IPS DF 4.7 (cell line): ENCODE data around the gene AUNIP.

Source experiments
- DNase-seq: peaks from one replicate; pipeline ENCODE4 v3.0.0-alpha.2; 2013; ENCODE audit warnings: low spot score; ENCODE audit errors: extremely low read depth

Gene AUNIP, protein sequence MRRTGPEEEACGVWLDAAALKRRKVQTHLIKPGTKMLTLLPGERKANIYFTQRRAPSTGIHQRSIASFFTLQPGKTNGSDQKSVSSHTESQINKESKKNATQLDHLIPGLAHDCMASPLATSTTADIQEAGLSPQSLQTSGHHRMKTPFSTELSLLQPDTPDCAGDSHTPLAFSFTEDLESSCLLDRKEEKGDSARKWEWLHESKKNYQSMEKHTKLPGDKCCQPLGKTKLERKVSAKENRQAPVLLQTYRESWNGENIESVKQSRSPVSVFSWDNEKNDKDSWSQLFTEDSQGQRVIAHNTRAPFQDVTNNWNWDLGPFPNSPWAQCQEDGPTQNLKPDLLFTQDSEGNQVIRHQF

DNA sequence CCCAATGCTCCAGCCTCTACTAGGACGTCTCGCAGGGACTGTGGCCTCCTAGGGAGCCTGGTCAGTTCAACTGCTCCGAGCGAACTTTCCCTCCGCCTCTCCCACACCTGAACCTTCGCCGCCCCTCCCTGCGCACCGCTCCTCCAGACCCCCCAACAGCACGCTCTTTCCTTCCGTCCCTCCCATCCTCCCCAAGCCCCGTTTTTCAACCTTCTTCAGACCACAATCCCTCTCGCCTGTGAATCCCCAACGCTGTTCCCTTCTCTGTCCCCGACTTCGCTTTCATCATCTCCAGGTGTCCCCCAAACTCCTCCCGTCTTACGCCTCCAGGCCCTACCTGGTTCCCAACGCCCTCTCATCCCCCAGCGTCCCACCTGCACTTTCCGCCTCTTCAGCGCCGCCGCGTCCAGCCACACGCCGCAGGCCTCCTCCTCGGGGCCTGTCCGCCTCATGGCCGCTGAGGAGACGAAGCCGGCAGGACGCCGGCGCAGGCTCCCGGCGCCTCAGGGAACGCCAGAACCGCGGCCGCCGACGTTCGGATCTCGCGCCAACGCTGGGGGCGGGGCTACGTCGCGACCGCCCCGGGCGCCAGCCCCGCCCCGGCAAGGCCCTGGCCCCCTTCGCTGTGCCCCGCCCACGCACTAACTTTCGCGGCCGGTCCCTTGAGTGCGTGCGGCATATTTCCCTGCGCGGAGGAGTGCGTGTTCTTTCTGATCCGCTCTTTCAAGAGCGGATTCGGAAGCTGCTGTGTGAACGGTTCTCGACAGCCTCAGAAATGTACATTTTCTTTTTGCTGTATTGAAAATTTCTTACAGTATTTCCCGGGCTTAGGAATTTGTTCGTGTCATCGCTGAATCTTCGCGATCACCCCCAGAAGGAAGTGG, at the start of gene AUNIP:
Gene AUNIP, minus strand, starts transcription at position 552 of the 884 bp plus-strand sequence. Its CDS starts 100 bp downstream, at position 452.
- no peak for DNase-seq

DNA sequence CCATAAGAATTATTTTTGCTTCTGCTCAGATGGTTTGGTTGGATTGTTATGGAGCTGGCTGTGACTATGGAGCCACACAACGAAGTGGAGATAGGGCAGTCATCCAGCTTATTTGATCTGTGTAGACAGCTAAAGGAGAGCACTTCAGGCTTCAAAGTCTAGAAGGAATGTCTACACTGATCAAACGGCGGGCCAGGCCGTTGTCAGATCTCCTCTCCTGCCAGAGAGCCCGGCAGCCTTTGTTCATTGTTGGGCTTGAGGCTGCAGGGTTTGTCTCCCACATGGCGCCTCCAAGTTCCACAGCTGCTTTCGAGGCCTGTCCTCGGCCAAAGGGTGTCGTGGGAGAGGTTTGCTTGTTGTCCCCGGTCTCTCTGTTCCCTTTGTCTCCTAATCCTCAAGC, 49.8 kb upstream of the AUNIP start:
- no peak for DNase-seq

GRCh38 chr1:25908161-25908560, 48.9 kb upstream of the AUNIP start:
- DNase-seq = no peak

DNA sequence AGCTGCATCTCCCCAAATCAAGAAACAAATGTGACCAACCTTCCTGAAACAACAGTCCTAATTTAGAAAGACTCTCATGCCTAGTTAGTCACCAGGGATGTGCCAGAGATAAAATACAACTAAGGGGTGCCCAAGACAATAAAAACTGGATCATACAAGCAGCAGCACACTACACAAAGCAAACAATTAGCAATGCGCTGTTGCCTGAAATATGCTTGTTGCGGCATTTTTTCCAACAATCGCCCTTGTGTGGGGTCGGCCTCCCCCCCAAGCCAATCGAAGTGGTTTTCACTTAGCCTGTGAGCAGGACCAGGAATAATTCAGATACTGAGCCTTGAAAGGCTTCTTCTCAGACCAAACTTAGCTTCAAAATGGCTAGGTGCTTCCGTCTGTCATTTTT, 48.3 kb upstream of the AUNIP start:
- DNase-seq = no peak

DNA sequence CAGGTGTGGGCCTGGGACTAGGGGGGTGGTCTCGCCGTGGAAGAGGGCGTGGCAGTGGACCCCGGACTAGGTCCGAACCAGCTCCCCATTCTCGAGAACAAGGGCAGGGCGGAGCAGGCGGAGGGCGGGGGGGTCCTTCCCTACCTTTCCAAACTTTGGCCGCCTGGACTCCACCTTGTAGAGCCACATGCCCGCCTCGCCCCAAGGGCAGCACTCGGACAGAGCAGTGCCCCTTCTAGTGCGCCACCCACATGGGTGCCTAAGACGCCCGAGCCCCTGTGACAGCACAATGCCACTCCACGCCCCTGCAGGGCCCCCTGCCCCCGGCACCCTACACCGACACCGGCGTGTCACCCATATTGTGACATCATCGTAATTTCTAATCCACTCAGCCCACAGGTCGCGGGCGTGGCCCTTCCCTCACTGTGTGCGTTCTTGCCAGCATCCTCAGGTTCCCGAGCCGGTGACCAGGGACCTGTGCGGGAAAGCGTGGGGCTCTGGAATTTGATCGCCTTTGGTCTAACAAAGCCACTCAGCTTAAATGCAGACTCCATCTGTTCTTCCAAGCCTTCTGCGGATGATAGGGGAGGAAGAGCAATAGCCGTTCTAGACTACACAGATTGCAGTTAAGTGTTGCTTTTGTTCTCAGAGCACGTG, 47.5 kb upstream of the AUNIP start:
- no peak for DNase-seq

GRCh38 chr1:25905680-25906643, 46.7 kb upstream of the AUNIP start, which contains the start of gene STMN1:
TSS of gene STMN1 (minus strand) at chr1:25906419. CDS start at chr1:25904676, 1,743 bp downstream.
- DNase-seq = no peak

DNA sequence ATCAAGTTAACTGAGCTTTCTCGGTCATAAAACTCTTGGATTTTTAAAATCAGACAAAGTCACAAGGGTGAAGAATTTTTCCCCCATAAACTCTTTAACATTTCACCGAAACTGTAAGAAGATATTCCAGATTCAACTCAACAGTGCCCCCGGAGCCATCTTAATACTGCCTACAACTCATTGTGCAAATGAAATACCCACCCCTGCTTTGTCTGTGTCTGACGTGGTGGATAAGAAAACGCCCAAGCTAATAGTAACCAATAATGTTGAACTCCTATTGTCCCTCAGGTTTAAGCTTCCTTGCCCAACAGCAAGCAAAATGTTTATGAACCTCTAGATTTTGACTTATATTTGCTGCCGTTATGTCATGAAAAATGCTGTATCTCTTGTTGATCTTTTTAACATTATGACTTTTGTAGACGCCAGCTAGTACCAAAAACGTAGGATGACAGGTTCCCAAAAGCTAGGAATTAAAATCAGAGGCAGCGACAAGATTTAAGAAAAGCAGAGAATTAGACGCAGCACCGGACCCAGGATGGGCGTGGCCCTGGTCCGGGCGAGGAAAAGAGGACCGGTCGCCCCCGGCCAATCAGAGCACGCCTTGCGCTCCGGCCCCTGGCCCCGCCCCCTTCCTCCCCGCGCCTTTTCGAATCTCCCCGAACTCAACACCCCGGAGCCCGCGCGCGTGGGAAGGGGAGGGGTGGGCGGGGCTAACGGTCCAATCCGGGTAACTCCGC, 45.9 kb upstream of the AUNIP start:
- DNase-seq = no peak

DNA sequence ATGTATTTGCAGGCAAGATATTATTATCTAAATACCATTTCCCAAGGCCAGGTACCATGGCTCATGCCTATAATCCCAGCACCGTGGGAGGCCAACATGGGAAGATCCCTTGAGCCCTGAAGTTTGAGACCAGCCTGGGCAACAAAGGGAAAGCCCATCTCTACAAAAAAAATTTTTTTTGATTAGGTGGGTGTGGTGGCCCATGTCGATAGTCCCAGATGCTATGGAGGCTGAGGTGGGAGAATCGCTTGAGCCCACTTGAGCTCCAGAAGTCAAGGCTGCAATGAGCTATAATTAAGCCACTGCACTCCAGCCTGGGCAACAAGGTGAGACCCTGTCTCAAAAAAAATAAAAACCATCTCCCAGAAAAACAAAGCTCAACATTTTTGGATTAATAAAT, 44.7 kb upstream of the AUNIP start:
- no peak for DNase-seq

DNA sequence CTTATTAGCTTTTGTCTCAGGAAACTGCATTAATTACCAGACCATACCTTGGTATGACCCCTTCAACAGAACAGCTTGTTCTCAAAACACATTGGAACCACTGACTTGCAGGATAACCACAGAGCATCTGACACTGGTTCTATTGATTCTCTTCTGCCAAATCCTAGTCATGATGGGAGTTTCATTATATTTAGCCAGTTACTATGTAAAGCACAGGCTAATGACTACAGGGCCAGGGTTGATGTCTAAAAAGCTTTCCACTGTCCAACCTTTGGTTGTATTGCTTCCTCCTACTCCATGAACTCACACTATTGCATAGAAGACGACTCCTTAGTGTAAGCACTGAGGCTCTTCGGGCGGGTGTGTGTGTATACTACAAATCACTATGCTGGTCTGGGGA, 43.2 kb upstream of the AUNIP start:
- DNase-seq = no peak

GRCh38 chr1:25900219-25900618, 41.0 kb upstream of the AUNIP start:
- DNase-seq = no peak

DNA sequence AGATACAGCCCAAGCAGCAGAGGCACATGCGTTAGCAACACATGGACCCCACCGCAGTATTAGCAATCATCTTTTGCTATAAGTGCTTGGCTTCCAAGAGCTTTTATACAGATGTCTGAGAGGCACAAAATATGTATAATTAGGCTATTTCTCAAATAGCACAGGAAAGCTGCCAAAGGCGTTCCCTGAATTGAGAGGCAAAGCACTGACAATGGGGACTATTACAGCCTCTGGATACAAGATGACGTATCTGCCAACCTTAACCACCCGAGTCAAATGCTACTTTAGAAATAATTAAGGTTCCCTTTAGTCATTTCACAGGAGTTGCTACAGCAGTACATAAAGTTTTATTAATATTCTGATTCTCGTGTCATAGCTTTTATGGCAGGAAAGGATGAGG, 40.5 kb upstream of the AUNIP start:
- no peak for DNase-seq

DNA sequence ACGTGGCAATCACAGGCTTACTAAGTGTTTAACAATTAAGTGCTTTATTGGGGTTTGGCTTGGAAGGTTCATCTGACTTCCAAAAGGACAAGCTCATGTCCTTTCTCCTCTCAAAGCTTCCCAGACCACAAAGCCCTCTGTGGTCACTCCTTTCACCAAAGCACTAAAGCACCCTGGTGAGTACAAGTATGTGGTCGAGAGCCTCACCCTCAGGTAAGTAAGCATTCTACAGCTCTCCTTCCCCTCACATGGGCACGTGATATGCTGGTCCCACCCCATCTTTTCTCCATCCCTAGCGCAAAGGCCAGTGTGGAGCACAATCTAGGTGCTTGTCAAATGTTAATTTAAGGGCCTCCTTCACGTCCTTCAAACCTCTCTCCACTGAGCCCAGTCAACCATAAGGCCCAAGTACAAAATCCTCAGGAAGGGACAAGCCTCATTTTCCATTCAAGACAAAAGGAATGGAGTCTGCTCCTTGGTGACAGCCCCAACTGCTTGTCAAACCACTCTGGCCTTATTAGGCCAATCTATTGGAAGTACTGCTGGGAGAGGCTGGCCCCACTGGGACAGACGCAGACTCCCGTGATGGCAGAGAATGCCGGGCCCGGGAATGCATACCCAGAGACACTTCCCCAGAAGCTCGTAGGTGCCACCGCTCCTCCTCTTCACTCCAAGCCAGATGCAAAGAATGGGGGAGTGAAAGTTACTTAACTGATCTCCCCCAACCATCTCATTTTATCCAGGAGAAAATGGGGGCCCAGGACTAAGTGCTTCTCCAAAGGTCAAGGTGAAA, 39.2 kb upstream of the AUNIP start:
- DNase-seq = no peak

DNA sequence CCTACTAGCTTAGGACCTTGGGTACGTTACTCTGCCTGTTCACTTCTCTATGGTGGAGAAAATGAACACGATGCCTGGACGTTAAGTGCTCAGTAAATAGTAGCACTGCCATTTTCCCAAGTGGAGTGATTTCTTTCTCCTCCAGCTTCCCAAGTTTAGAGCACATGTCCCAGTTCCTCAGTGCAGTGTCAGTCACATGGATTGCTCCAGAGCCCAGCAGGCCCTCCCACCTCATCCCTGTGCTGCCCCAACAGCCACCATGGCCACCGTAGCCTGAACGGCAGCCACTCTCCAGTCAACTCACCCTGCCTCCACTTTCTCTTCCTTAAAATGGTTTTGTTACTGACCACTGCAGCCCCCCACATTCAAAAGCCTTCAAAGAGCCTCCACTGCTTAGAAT, 38.5 kb upstream of the AUNIP start:
- no peak for DNase-seq

GRCh38 chr1:25896266-25896665, 37.0 kb upstream of the AUNIP start:
- DNase-seq = no peak

- no peak for DNase-seq
Observed at GRCh38 chr1:25895365-25895990, 36.2 kb upstream of the AUNIP start.

GRCh38 chr1:25893116-25893515, 33.9 kb upstream of the AUNIP start:
- no peak for DNase-seq

DNA sequence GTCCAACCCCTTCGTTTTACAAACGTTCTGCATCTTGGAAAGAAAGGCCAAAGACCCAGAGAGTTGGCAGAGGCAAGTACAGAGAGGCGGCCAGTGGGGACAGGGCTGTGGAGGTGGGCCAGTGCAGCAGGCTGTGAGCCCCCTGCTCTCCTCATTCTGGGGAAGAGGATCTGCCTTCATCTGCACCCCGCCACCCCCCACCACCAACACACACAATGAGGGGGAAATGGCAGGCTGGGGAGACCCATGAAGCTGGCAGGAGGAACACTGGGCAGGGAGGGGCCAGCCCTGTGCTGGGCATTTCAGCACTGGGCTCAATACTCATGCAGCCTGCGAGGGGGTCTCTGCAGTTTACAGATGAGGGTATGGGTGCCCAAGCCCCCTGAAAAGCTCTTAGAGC, 32.3 kb upstream of the AUNIP start:
- DNase-seq = no peak

GRCh38 chr1:25890239-25891034, 31.2 kb upstream of the AUNIP start:
- DNase-seq = no peak
